Bronchial epithelial cell (primary cell): ENCODE results near the gene CFAP20DC. TPM values are rescaled to one million over a fixed set of nuclear protein-coding genes. Genes with fewer than 3 reads are reported as not detected.
"Not testable (repeated sequence)": the region's sequence is repeated elsewhere in the genome, so short reads cannot be mapped to it uniquely, and the experiment has no call there.

ENCODE experiments used
- DNase-seq: peaks from one replicate; pipeline ENCODE4 v3.0.0-alpha.2; 2010; ENCODE audit warnings: low read depth
- FAIRE-seq: peaks from 2 replicates; lab custom pipeline; 2011; peaks lifted over from hg19 to GRCh38; lab: Jason Lieb, UNC
- H3K27me3 ChIP-seq: 2 replicates; pipeline ENCODE4 v1.5.1; 2011; ENCODE audit warnings: low read length; ENCODE audit not compliant: control insufficient read depth, insufficient read depth
- H3K36me3 ChIP-seq: 2 replicates; pipeline ENCODE4 v1.5.1; 2011; ENCODE audit warnings: low read length; ENCODE audit not compliant: control insufficient read depth, insufficient read depth
- H3K4me3 ChIP-seq: 2 replicates; pipeline ENCODE4 v1.5.1; 2011; ENCODE audit warnings: mild to moderate bottlenecking, low read depth, low read length, control low read depth
- total RNA-seq: library from RNA; depleted of rRNA; stranded (reverse); fragments of >200 nt; gene quantifications from 2 replicates; pipeline ENCODE4 v1.2.1, GENCODE V29; 2014
- TF ChIP-seq, protein P1 (sequence below): IDR thresholded peaks from 2 replicates; pipeline ENCODE4 v1.5.1; 2011; ENCODE audit warnings: mild to moderate bottlenecking, moderate library complexity, low read length, control low read depth, inconsistent platforms; ENCODE audit not compliant: insufficient read depth, severe bottlenecking

The CFAP20DC gene
- total RNA-seq, 1 donor from 2014 or later: 6.8 TPM

DNA sequence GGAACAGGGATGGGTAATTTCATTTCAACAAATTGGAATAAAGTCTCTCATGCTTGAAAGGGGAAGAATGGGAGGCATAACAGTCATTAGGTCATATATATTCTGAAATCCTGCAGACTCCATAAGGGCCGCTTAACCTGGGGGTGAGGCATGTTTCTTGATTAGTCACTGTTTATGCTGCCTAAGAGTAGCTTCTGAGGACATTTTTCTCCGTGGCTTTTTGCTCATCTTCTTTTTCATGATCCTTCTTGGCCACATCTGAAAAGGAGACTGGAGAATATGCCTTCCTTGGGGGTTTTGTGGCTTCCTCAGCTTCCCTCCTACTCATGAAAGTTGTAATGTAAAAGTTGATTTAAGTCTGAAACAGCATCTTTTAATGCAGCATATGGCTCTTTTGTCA lies 20.0 kb upstream of the CFAP20DC start:
- no peak for FAIRE-seq
- Histone ChIP-seq H3K36me3 (no peaks in the 10 kb centered on the region), H3K27me3 (no peaks in the 10 kb centered on the region), H3K4me3 (no peak overlapping the region)
- DNase-seq: no peak
- TF ChIP-seq, protein P1, sequence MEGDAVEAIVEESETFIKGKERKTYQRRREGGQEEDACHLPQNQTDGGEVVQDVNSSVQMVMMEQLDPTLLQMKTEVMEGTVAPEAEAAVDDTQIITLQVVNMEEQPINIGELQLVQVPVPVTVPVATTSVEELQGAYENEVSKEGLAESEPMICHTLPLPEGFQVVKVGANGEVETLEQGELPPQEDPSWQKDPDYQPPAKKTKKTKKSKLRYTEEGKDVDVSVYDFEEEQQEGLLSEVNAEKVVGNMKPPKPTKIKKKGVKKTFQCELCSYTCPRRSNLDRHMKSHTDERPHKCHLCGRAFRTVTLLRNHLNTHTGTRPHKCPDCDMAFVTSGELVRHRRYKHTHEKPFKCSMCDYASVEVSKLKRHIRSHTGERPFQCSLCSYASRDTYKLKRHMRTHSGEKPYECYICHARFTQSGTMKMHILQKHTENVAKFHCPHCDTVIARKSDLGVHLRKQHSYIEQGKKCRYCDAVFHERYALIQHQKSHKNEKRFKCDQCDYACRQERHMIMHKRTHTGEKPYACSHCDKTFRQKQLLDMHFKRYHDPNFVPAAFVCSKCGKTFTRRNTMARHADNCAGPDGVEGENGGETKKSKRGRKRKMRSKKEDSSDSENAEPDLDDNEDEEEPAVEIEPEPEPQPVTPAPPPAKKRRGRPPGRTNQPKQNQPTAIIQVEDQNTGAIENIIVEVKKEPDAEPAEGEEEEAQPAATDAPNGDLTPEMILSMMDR: no peak

DNA sequence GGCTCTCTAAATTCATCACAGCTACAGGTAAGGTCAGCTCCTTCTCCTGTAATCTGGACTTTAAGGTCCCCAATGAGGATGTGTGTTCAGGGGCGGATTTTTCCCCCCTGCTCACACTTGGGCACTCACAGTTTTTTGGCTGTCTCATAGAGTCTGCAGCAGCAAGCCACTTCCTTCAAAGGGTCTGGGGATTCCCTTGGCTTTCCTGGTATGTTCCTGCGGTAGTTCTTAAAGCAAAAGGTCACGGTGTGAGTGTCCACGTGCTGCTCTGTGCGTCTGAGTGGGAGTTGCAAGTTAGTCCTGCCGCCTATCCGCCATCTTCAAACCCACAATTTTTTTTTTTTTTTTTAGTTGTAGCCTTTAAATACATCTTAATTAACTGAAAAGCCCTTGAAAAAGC lies 15.4 kb upstream of the CFAP20DC start:
- H3K27me3 ChIP-seq: no peaks in the 10 kb centered on the region
- H3K36me3 ChIP-seq: no peaks in the 10 kb centered on the region
- DNase-seq (no peak), FAIRE-seq (no peak)
- H3K4me3 ChIP-seq: no peak overlapping the region
- TF ChIP-seq, protein P1: no peak

DNA sequence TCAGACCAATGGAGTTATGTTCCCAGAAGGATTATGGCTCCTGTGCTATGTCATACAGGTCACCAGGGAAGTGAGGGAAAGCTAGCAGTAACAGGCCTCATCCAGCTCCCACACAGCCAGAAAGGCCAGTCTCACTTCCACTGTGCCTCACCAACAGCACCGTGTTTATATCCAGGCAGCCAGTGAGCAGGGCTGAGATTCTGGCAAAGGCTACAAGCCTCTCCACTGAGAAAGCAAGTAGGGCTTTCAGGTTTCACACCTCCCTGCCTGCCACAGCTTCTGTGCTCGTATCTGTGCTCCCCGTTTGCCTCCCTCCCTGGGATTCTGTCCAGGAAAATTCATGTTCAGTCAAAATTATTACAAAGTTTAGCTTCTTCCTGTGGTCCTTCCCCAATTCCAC lies 14.9 kb upstream of the CFAP20DC start:
- no peak overlapping the region for H3K4me3 ChIP-seq
- no peaks in the 10 kb centered on the region for H3K36me3 ChIP-seq
- no peaks in the 10 kb centered on the region for H3K27me3 ChIP-seq
- DNase-seq (no peak), FAIRE-seq (no peak)
- TF ChIP-seq, protein P1: no peak

- no peaks in the 10 kb centered on the region for H3K36me3 ChIP-seq
- H3K4me3 ChIP-seq: no peak overlapping the region
- DNase-seq (no peak), FAIRE-seq (peak; percentile 58)
- no peaks in the 10 kb centered on the region for H3K27me3 ChIP-seq
- TF ChIP-seq, protein P1: no peak
These were observed 14.5 kb upstream of the CFAP20DC start for GRCh38 chr3:59064276-59064675.

- TF ChIP-seq, protein P1: no peak
- no peak for FAIRE-seq
- DNase-seq: peak; percentile 64
These were observed 6.9 kb upstream of the CFAP20DC start for GRCh38 chr3:59056706-59057105.

DNA sequence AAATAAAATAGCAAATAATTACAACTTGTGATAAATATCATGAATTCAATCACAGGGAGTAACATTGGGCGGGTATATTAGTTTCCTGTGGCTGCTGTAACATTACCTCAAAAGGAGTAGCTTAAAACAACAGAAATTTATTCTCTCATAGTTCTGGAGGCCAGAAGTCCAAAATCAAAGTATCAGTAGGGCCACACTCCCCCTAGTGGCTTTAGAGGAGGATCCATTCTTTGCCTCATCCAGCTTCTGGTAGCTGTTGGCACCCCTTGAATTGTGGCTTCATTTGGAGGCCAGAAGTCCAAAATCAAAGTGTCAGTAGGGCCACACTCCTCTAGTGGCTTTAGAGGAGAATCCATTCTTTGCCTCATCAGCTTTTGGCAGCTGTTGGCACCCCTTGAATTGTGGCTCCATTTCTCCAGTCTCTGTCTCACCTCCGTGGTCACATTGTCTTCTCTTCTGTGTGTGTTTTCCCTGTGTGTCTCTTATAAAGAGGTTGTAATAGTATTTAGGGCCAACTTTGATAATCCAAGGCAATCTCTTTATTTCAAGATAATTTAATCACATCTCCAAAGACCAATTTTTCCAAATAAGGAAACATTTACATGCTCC lies 3.1 kb upstream of the CFAP20DC start:
- H3K4me3 ChIP-seq: no peak overlapping the region
- no peaks in the 10 kb centered on the region for H3K36me3 ChIP-seq
- TF ChIP-seq, protein P1: peak; percentile 74
- FAIRE-seq (no peak), DNase-seq (peak; percentile 50)
- no peaks in the 10 kb centered on the region for H3K27me3 ChIP-seq

More at GRCh38 chr3:59056706-59057105, 6.9 kb upstream of the CFAP20DC start:
- Histone ChIP-seq H3K36me3 (no peaks in the 10 kb centered on the region), H3K4me3 (no peak overlapping the region), H3K27me3 (no peaks in the 10 kb centered on the region)

- not testable (repeated sequence) for H3K4me3 ChIP-seq, H3K36me3 ChIP-seq, FAIRE-seq, DNase-seq, H3K27me3 ChIP-seq
These were observed 1.1 kb upstream of the CFAP20DC start for GRCh38 chr3:59050811-59051414.
